ENCODE results near the gene SMC5. TPM values are rescaled to one million over a fixed set of nuclear protein-coding genes. Genes with fewer than 3 reads are reported as not detected.

The SMC5 gene
- total RNA-seq, 1 experiment from 2014 or later = 27.5 TPM

DNA sequence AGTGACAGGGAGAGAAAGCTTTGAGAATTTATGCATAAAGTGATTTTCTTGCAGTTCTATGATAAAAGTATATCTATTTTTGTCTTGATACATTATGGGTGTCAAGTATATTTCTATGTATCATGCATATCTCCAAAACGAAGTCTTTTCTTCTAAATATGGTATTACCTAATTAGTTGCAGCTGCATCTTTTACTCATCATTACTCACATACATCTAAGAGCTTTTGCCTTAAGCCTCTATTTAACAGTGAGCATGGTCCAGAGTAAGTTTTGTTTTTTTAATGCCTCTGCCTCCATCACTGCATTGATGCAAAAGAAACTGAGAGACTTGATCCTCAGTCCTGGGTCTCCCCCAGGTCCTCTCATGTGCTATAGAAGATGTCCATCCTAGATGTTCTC, 40.0 kb upstream of the SMC5 start:
- H3K36me3 ChIP-seq (ENCODE audit: control insufficient read depth in 1 of 2, insufficient read depth in 2 of 2, low read length in 2 of 2) = no peaks in the 10 kb centered on the region
- H3K9ac ChIP-seq (ENCODE audit: low read length) = no peak overlapping the region
- TF ChIP-seq, protein P1, sequence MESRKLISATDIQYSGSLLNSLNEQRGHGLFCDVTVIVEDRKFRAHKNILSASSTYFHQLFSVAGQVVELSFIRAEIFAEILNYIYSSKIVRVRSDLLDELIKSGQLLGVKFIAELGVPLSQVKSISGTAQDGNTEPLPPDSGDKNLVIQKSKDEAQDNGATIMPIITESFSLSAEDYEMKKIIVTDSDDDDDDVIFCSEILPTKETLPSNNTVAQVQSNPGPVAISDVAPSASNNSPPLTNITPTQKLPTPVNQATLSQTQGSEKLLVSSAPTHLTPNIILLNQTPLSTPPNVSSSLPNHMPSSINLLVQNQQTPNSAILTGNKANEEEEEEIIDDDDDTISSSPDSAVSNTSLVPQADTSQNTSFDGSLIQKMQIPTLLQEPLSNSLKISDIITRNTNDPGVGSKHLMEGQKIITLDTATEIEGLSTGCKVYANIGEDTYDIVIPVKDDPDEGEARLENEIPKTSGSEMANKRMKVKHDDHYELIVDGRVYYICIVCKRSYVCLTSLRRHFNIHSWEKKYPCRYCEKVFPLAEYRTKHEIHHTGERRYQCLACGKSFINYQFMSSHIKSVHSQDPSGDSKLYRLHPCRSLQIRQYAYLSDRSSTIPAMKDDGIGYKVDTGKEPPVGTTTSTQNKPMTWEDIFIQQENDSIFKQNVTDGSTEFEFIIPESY (IDR thresholded peaks at IDR 0.05; ENCODE audit: extremely low read depth, insufficient replicate concordance, low read length) = no peak
- TF ChIP-seq ELF1 (IDR thresholded peaks at IDR 0.05; ENCODE audit: borderline replicate concordance, low read depth) = no peak
- no peak for TF ChIP-seq SRF (IDR thresholded peaks at IDR 0.05; ENCODE audit: low read depth)
- TF ChIP-seq, protein P2, sequence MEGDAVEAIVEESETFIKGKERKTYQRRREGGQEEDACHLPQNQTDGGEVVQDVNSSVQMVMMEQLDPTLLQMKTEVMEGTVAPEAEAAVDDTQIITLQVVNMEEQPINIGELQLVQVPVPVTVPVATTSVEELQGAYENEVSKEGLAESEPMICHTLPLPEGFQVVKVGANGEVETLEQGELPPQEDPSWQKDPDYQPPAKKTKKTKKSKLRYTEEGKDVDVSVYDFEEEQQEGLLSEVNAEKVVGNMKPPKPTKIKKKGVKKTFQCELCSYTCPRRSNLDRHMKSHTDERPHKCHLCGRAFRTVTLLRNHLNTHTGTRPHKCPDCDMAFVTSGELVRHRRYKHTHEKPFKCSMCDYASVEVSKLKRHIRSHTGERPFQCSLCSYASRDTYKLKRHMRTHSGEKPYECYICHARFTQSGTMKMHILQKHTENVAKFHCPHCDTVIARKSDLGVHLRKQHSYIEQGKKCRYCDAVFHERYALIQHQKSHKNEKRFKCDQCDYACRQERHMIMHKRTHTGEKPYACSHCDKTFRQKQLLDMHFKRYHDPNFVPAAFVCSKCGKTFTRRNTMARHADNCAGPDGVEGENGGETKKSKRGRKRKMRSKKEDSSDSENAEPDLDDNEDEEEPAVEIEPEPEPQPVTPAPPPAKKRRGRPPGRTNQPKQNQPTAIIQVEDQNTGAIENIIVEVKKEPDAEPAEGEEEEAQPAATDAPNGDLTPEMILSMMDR (IDR thresholded peaks at IDR 0.05 in 2 of 3, conservative IDR thresholded peaks at IDR 0.05 in 1 of 3; ENCODE audit: borderline replicate concordance in 1 of 3, insufficient read depth in 1 of 3, low read depth in 2 of 3, low read length in 2 of 3) = no peak
- TF ChIP-seq SIN3A (IDR thresholded peaks at IDR 0.05; ENCODE audit: low read depth) = no peak
- intact Hi-C loops (cut with micrococcal nuclease) = no loop called here
- H3K9me3 ChIP-seq (ENCODE audit: control insufficient read depth in 1 of 2, insufficient read depth in 1 of 2, low read depth in 1 of 2, low read length in 2 of 2) = no peaks in the 10 kb centered on the region
- H2AFZ ChIP-seq (ENCODE audit: low read depth, low read length, poor library complexity, severe bottlenecking) = no peak overlapping the region
- H4K20me1 ChIP-seq (ENCODE audit: insufficient read depth) = no peaks in the 10 kb centered on the region
- no TSS peak for BruUV-seq (replicated peaks)
- H3K4me1 ChIP-seq (ENCODE audit: control insufficient read depth in 1 of 2, insufficient read depth in 2 of 2, low read length in 2 of 2) = no peaks in the 10 kb centered on the region
- no peaks in the 10 kb centered on the region for H3K79me2 ChIP-seq (ENCODE audit: insufficient read depth, low read length)
- H3K27ac ChIP-seq (ENCODE audit: low read depth, low read length) = no peak overlapping the region
- H3K4me2 ChIP-seq (ENCODE audit: low read length) = no peak overlapping the region
- CTCF ChIA-PET = no interaction called here
- RAD21 ChIA-PET (ENCODE audit: low non-redundant PET in 1 of 2, low total read pairs in 2 of 2, uncharacterized antibody in 2 of 2, unreplicated experiment in 2 of 2) = no interaction called here
- ATAC-seq = no peak
- no peak overlapping the region for H3K4me3 ChIP-seq (replicated peaks in 1 of 2; ENCODE audit: low read depth in 1 of 2, low read length in 2 of 2)
- no peaks in the 10 kb centered on the region for H3K27me3 ChIP-seq (ENCODE audit: insufficient read depth, low read length)
- H3K9me2 ChIP-seq (ENCODE audit: insufficient read depth) = no peaks in the 10 kb centered on the region
- no peak for DNase-seq (ENCODE audit: low read depth, low spot score)
- POLR2A ChIA-PET = no interaction called here

DNA sequence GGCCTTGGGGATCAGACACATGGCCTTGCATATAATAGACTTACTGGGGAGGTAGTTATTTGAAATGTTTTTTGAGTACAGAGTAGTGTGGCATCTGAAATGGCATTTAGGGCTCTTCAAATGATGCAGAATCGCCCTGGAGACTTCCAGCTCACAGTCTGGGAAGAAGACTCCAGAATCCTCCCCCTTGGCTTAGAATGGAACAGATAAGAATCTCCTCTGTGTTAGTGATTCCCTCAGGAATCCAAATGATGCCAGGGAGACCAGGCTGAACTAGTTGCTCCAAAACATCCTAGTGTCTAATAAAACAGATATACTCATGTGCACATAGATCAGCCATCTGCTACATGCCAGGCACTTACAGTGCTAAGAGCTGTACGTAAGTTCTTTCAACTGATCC, 38.6 kb upstream of the SMC5 start:
- BruUV-seq (replicated peaks) = no TSS peak
- Histone ChIP-seq H3K4me3 (replicated peaks in 1 of 2; ENCODE audit: low read depth in 1 of 2, low read length in 2 of 2) (no peak overlapping the region), H2AFZ (ENCODE audit: low read depth, low read length, poor library complexity, severe bottlenecking) (no peak overlapping the region), H3K9ac (ENCODE audit: low read length) (no peak overlapping the region), H3K27me3 (ENCODE audit: insufficient read depth, low read length) (no peaks in the 10 kb centered on the region), H3K4me1 (ENCODE audit: control insufficient read depth in 1 of 2, insufficient read depth in 2 of 2, low read length in 2 of 2) (no peaks in the 10 kb centered on the region), H3K36me3 (ENCODE audit: control insufficient read depth in 1 of 2, insufficient read depth in 2 of 2, low read length in 2 of 2) (no peaks in the 10 kb centered on the region), H3K27ac (ENCODE audit: low read depth, low read length) (no peak overlapping the region), H3K9me2 (ENCODE audit: insufficient read depth) (no peaks in the 10 kb centered on the region), H3K9me3 (ENCODE audit: control insufficient read depth in 1 of 2, insufficient read depth in 1 of 2, low read depth in 1 of 2, low read length in 2 of 2) (no peaks in the 10 kb centered on the region), H3K4me2 (ENCODE audit: low read length) (no peak overlapping the region), H3K79me2 (ENCODE audit: insufficient read depth, low read length) (no peaks in the 10 kb centered on the region), H4K20me1 (ENCODE audit: insufficient read depth) (no peaks in the 10 kb centered on the region)
- ChIA-PET RAD21 (ENCODE audit: low non-redundant PET in 1 of 2, low total read pairs in 2 of 2, uncharacterized antibody in 2 of 2, unreplicated experiment in 2 of 2) (no interaction called here), POLR2A (no interaction called here), CTCF (no interaction called here)
- DNase-seq (ENCODE audit: low read depth, low spot score) (no peak), ATAC-seq (no peak)
- TF ChIP-seq, protein P3, sequence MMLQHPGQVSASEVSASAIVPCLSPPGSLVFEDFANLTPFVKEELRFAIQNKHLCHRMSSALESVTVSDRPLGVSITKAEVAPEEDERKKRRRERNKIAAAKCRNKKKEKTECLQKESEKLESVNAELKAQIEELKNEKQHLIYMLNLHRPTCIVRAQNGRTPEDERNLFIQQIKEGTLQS (IDR thresholded peaks at IDR 0.05) = no peak
- no peak for TF ChIP-seq RAD21 (IDR thresholded peaks at IDR 0.05; ENCODE audit: low read depth)
- TF ChIP-seq CEBPB (IDR thresholded peaks at IDR 0.05; ENCODE audit: low read depth) = no peak
- TF ChIP-seq ZFX (IDR thresholded peaks at IDR 0.05) = no peak
- no peak for TF ChIP-seq SRF (IDR thresholded peaks at IDR 0.05; ENCODE audit: low read depth)
- TF ChIP-seq CBX3 (IDR thresholded peaks at IDR 0.05; ENCODE audit: low read depth) = no peak
- TF ChIP-seq, protein P4, sequence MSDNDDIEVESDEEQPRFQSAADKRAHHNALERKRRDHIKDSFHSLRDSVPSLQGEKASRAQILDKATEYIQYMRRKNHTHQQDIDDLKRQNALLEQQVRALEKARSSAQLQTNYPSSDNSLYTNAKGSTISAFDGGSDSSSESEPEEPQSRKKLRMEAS (IDR thresholded peaks at IDR 0.05) = no peak
- no peak for TF ChIP-seq EZH2phosphoT487 (IDR thresholded peaks at IDR 0.05; ENCODE audit: borderline replicate concordance)
- no peak for TF ChIP-seq TCF7L2 (IDR thresholded peaks at IDR 0.05; ENCODE audit: borderline replicate concordance, extremely low read depth, insufficient read depth, insufficient read length)
- TF ChIP-seq SIN3A (IDR thresholded peaks at IDR 0.05; ENCODE audit: low read depth) = no peak
- intact Hi-C loops (cut with micrococcal nuclease) = loop anchor here (10.0 kb wide), 1 partner anchor 795 kb away; no protein-coding TSS in a partner anchor
